Sigmoid colon (tissue), 7 donors: ENCODE data around the gene SPON1. TPM values are rescaled to one million over a fixed set of nuclear protein-coding genes. Genes with fewer than 3 reads are reported as not detected.
A peak's percentile ranks its signal among the peaks of the same experiment; 100 is the strongest.
"Not testable (repeated sequence)": the region's sequence is repeated elsewhere in the genome, so short reads cannot be mapped to it uniquely, and the experiment has no call there.

Experiments used
- DNase-seq: peaks from one replicate; pipeline ENCODE4 v3.0.0-alpha.2; 2019
- H3K27ac ChIP-seq, 4 donors: fragments of 200-600 bp; sonication (generic); one replicate each; pipeline ENCODE4 v1.5.1; 2016 to 2019; ENCODE audit warnings: mild to moderate bottlenecking in 1 of 4
- H3K27me3 ChIP-seq, 3 donors: fragments of 200-600 bp; sonication (generic); one replicate each; pipeline ENCODE4 v1.5.1; 2019; ENCODE audit warnings: mild to moderate bottlenecking in 1 of 3
- H3K36me3 ChIP-seq, 4 donors: fragments of 200-600 bp; sonication (generic); one replicate each; pipeline ENCODE4 v1.5.1; 2016 to 2019
- H3K4me1 ChIP-seq, 4 donors: fragments of 200-600 bp; sonication (generic); one replicate each; pipeline ENCODE4 v1.5.1; 2017 to 2019
- H3K4me3 ChIP-seq, 4 donors: fragments of 200-600 bp; sonication (generic); one replicate each; pipeline ENCODE4 v1.5.1; 2017 to 2019; ENCODE audit warnings: mild to moderate bottlenecking in 2 of 4, moderate library complexity in 1 of 4
- H3K9me3 ChIP-seq, 4 donors: fragments of 200-600 bp in 3 of 4; sonication (generic) in 3 of 4; one replicate each; pipeline versions ENCODE4 v1.5.1 to v1.6.1; 2013 to 2019
- CTCF ChIP-seq, 4 experiments: fragments of 450-650 bp in 3 of 4; fragments of 200-600 bp in 1 of 4; IDR thresholded peaks; one replicate each; pipeline ENCODE4 v1.5.1; 2016 to 2019; ENCODE audit warnings: antibody characterized with exemption in 4 of 4, mild to moderate bottlenecking in 3 of 4, moderate library complexity in 2 of 4
- EP300 ChIP-seq, 4 donors: sonication (generic); formaldehyde crosslinking; IDR thresholded peaks; one replicate each; pipeline ENCODE4 v1.6.1; 2017; ENCODE audit warnings: antibody characterized with exemption in 4 of 4
- POLR2A ChIP-seq, 2 donors: fragments of 450-650 bp; IDR thresholded peaks; one replicate each; pipeline ENCODE4 v1.6.1; 2016; ENCODE audit warnings: antibody characterized with exemption in 2 of 2, mild to moderate bottlenecking in 2 of 2, moderate library complexity in 2 of 2
- POLR2AphosphoS5 ChIP-seq, 4 donors: sonication (generic); formaldehyde crosslinking; IDR thresholded peaks; one replicate each; pipeline ENCODE4 v1.6.1; 2017; ENCODE audit warnings: antibody characterized with exemption in 4 of 4
- WGBS, 2 donors: extraction: QIAGEN DNeasy Blood & Tissue Kit; methylation state at CpG; one replicate each; pipeline ENCODE4 v1.1.7; 2013; 5-methylcytosine and 5-hydroxymethylcytosine counted together
- intact Hi-C: fragments of 100-400 bp; cut with DNase I; formaldehyde crosslinking; loops from one replicate; pipeline ENCODE4 v1.15.1; 2023
- polyA plus RNA-seq, 3 donors: library from polyadenylated mRNA; stranded (reverse); fragments of 200-250 nt; gene quantifications; one replicate each; pipeline ENCODE4 v1.2.3, GENCODE V29; 2013
- total RNA-seq, 4 donors: library from RNA; depleted of rRNA; stranded (reverse); fragments of >200 nt; gene quantifications; one replicate each; pipeline ENCODE4 v1.1.0, GENCODE V29; 2016
- donor health status: healthy with polysubstance abuse.
- donor health status: Bipolar disorder and iron deficiency.
- donor health status: healthy.

The SPON1 gene
- total and polyA plus RNA-seq, 7 donors = 6.6 to 36.8 (median 12.6) TPM

DNA sequence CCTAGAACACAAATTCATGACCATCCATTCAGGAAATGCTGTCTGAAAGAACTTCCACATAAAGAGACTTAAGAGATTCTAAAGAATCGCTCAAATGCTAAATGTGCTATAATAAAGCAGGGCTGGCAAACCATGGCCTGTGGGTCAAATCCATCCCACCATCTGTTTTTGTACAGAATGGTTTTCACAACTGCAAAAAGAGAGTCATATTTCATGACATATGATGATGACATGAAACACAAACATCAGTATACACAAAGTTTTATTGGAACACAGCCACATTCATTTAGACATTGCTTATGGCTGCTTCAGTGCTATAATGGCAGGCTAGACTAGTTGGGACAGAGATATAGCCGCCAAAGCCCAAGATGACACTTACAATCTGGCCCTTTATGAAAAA lies 311.4 kb downstream of the SPON1 start:
- intact Hi-C loops = no loop called here
- H3K4me3 ChIP-seq = no peak overlapping the region
- DNase-seq = no peak
- H3K27ac ChIP-seq = no peak overlapping the region
- H3K27me3 ChIP-seq = no peaks in the 10 kb centered on the region
- no peaks in the 10 kb centered on the region for H3K9me3 ChIP-seq
- peaks cover 0 to 4% (median 0%) of the 10 kb centered on the region in 4 donors for H3K4me1 ChIP-seq
- H3K36me3 ChIP-seq = peaks cover 0 to 9% (median 0%) of the 10 kb centered on the region in 4 donors
- WGBS, 2 donors = 84 to 93% methylated on average over 2 of the region's 2 CpGs
- TF ChIP-seq EP300 (IDR thresholded peaks at IDR 0.05) = no peak
- TF ChIP-seq POLR2AphosphoS5 (IDR thresholded peaks at IDR 0.05) = no peak
- no peak for TF ChIP-seq POLR2A (IDR thresholded peaks at IDR 0.05)
- TF ChIP-seq CTCF (IDR thresholded peaks at IDR 0.05) = no peak

DNA sequence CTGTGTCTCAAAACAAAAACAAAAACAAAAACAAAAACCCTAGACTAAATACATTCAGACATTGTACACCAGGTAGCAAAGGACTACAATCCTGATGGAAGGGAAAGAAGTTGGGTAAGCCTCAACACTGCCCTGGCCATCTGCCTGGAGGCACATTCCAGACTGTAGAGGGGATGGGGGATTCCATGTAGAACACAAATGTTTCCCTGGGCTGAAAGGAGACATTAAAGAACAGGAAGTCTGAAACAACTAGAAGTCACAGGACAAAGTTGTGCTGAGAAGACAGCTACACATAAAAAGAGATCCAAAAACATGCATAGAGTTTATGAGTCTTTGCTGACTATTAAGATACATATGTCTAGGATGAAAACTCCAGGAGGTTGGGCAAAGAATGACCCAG lies 312.6 kb downstream of the SPON1 start:
- H3K4me1 ChIP-seq = peaks cover 0 to 4% (median 0%) of the 10 kb centered on the region in 4 donors
- DNase-seq = no peak
- no peaks in the 10 kb centered on the region for H3K27me3 ChIP-seq
- H3K9me3 ChIP-seq = no peaks in the 10 kb centered on the region
- H3K36me3 ChIP-seq = peaks cover 0 to 15% (median 0%) of the 10 kb centered on the region in 4 donors
- no peak for TF ChIP-seq EP300 (IDR thresholded peaks at IDR 0.05)
- no peak overlapping the region for H3K27ac ChIP-seq
- H3K4me3 ChIP-seq = no peak overlapping the region
- intact Hi-C loops = no loop called here

DNA sequence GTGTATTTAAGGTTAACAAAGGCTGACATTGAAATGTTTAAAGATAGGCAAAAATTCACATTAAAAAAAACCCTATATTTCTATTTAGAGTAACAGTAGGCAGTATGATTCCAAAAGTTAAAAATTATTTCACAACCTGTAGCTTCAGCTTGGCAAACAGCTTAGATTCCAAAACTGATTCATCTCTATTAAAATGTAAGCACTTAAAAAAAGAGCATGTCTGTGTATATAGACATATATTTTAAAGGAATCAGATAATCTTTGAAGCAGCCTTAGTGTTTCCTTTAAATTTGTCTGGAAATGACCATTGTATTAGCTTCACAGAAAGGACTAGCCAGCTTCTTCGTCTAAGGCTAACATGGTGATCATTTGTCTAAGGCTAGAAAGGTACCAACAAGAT lies 316.3 kb downstream of the SPON1 start:
- H3K36me3 ChIP-seq = peaks cover 0 to 26% (median 0%) of the 10 kb centered on the region in 4 donors
- H3K4me1 ChIP-seq, H3K27me3 ChIP-seq, H3K27ac ChIP-seq, H3K9me3 ChIP-seq, H3K4me3 ChIP-seq, DNase-seq, intact Hi-C loops: not testable (repeated sequence)
- WGBS, 2 donors = 86% methylated on average over 1 of the region's 1 CpG; no CpG with 5 or more reads in 1 of the 2 donors

- Histone ChIP-seq H3K27me3 (no peaks in the 10 kb centered on the region), H3K4me1 (peaks cover 0 to 10% (median 2%) of the 10 kb centered on the region in 4 donors), H3K9me3 (no peaks in the 10 kb centered on the region), H3K36me3 (peaks cover 0 to under 1% (median 0%) of the 10 kb centered on the region in 4 donors), H3K4me3 (no peak overlapping the region), H3K27ac (peak overlapping the region in 2 of 4 donors; percentile 44 to 55)
- 62 to 78% methylated on average over 2 of the region's 2 CpGs for WGBS, 2 donors
- TF ChIP-seq EP300 (IDR thresholded peaks at IDR 0.05) (no peak), POLR2AphosphoS5 (IDR thresholded peaks at IDR 0.05) (no peak), CTCF (IDR thresholded peaks at IDR 0.05) (no peak), POLR2A (IDR thresholded peaks at IDR 0.05) (no peak)
- DNase-seq = no peak
- intact Hi-C loops = no loop called here
These were observed 325.8 kb downstream of the SPON1 start for GRCh38 chr11:14288189-14288935.

- H3K27ac ChIP-seq = no peak overlapping the region
- H3K9me3 ChIP-seq = no peaks in the 10 kb centered on the region
- no peaks in the 10 kb centered on the region for H3K27me3 ChIP-seq
- peaks cover 0 to 10% (median 2%) of the 10 kb centered on the region in 4 donors for H3K4me1 ChIP-seq
- H3K36me3 ChIP-seq = peaks cover 0 to 4% (median 0%) of the 10 kb centered on the region in 4 donors
- 89 to 98% methylated on average over 3 of the region's 3 CpGs for WGBS, 2 donors
- H3K4me3 ChIP-seq = no peak overlapping the region
- no peak for TF ChIP-seq CTCF (IDR thresholded peaks at IDR 0.05)
- no peak for TF ChIP-seq EP300 (IDR thresholded peaks at IDR 0.05)
- TF ChIP-seq POLR2A (IDR thresholded peaks at IDR 0.05) = no peak
- TF ChIP-seq POLR2AphosphoS5 (IDR thresholded peaks at IDR 0.05) = no peak
- DNase-seq = no peak
- intact Hi-C loops = no loop called here
These were observed 327.9 kb downstream of the SPON1 start for GRCh38 chr11:14290422-14290821.
